ENCODE data around the gene HRNR.
"Not testable (repeated sequence)": the region's sequence is repeated elsewhere in the genome, so short reads cannot be mapped to it uniquely, and the experiment has no call there.

Gene HRNR

DNA sequence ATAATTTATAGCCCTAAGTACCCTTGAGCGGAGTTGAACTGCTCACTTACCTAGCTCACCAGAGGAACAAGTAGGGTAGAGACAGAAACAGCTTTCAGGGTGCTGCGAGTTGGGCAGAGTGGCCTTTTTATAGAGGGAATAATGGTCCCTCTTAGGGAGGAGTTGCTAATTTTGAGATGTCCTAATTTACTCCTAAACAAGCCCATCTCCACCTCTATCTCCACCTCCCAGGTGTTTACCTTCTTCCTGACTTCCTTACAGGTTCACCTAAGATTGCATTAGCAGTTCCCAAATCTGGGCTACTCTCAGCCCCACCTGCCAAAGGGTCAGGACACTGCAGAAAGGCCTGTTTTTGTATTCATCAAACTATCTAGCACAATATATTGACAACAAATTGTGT lies at the start of gene HRNR:
Gene HRNR, minus strand, starts transcription at position 101 of the 400 bp plus-strand sequence. CDS start 940 bp downstream, outside the sequence.
- Histone ChIP-seq H3K9me3 (ENCODE audit: severe bottlenecking) (peaks cover 5% of the 10 kb centered on the region), H3K27ac (no peak within 1 kb of the TSS), H3K36me3 (no peaks in the 10 kb centered on the region), H3K27me3 (ENCODE audit: insufficient read depth, low read depth, severe bottlenecking) (peaks cover 64% of the 10 kb centered on the region), H3K4me3 (ENCODE audit: low read depth, low read length) (no peak within 1 kb of the TSS)
- TF ChIP-seq, protein P1, sequence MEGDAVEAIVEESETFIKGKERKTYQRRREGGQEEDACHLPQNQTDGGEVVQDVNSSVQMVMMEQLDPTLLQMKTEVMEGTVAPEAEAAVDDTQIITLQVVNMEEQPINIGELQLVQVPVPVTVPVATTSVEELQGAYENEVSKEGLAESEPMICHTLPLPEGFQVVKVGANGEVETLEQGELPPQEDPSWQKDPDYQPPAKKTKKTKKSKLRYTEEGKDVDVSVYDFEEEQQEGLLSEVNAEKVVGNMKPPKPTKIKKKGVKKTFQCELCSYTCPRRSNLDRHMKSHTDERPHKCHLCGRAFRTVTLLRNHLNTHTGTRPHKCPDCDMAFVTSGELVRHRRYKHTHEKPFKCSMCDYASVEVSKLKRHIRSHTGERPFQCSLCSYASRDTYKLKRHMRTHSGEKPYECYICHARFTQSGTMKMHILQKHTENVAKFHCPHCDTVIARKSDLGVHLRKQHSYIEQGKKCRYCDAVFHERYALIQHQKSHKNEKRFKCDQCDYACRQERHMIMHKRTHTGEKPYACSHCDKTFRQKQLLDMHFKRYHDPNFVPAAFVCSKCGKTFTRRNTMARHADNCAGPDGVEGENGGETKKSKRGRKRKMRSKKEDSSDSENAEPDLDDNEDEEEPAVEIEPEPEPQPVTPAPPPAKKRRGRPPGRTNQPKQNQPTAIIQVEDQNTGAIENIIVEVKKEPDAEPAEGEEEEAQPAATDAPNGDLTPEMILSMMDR (IDR thresholded peaks at IDR 0.05; ENCODE audit: low read depth, low read length): no peak
- no peak for DNase-seq

DNA sequence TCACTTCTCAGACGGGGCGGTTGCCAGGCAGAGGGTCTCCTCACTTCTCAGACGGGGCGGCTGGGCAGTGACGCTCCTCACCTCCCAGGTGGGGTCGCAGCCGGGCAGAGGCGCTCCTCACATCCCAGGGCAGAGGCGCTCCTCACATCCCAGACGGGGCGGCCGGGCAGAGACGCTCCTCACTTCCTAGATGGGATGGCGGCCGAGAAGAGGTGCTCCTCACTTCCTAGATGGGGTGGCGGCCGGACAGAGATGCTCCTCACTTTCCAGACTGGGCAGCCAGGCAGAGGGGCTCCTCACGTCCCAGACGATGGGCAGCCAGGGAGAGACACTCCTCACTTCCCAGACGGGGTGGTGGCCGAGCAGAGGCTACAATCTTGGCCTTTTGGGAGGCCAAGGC lies 32.4 kb upstream of the HRNR start:
- not testable (repeated sequence) for DNase-seq; H3K36me3 ChIP-seq; H3K27ac ChIP-seq; H3K4me3 ChIP-seq (ENCODE audit: low read depth, low read length)
- H3K9me3 ChIP-seq (ENCODE audit: severe bottlenecking): peaks cover 17% of the 10 kb centered on the region
- peaks cover 37% of the 10 kb centered on the region for H3K27me3 ChIP-seq (ENCODE audit: insufficient read depth, low read depth, severe bottlenecking)

DNA sequence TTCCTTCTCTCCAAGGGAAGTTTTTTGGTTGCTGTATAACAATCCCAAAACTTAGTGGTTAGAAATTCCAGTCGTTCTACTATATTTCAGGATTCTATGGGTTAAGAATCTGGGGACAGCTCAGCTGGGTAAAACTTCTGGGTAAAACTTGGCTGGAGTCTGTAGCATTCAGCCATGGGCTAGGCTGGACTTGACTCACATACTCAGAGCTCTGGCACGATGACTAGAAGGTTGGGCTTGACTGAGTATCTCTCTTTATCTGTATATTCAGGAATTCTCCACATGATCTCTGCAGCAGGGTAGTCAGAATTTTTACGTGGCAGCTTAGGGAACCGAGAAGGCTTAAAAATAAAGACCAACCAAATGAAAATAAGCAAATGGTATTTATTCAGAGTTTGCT lies 28.2 kb upstream of the HRNR start:
- H3K27ac ChIP-seq: no peak overlapping the region
- no peaks in the 10 kb centered on the region for H3K36me3 ChIP-seq
- peaks cover 4% of the 10 kb centered on the region for H3K9me3 ChIP-seq (ENCODE audit: severe bottlenecking)
- no peak for DNase-seq
- TF ChIP-seq, protein P1 (IDR thresholded peaks at IDR 0.05; ENCODE audit: low read depth, low read length): no peak
- H3K27me3 ChIP-seq (ENCODE audit: insufficient read depth, low read depth, severe bottlenecking): peaks cover 59% of the 10 kb centered on the region
- H3K4me3 ChIP-seq (ENCODE audit: low read depth, low read length): no peak overlapping the region

DNA sequence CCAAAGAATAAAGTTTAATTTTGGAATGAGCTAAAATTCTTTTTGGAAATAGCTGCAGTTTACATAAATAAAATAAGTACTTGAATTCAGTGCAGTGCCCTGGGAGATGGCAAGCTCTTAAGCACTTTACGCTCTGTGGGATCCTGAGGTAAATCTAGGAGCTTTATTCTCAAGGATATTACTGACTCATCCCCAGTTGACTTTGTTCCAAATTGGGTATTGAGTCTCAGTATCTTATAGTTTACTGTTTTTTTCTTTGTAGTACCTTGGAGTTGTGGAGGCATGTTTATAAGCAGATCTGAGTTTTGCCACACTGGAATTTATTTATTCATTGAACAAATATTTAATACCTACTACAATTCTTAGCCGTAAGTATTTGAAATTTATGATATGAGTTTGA lies 27.4 kb upstream of the HRNR start:
- H3K27ac ChIP-seq: no peak overlapping the region
- DNase-seq: no peak
- no peaks in the 10 kb centered on the region for H3K9me3 ChIP-seq (ENCODE audit: severe bottlenecking)
- TF ChIP-seq, protein P1 (IDR thresholded peaks at IDR 0.05; ENCODE audit: low read depth, low read length): no peak
- H3K27me3 ChIP-seq (ENCODE audit: insufficient read depth, low read depth, severe bottlenecking): peaks cover 65% of the 10 kb centered on the region
- no peak overlapping the region for H3K4me3 ChIP-seq (ENCODE audit: low read depth, low read length)
- no peaks in the 10 kb centered on the region for H3K36me3 ChIP-seq

DNA sequence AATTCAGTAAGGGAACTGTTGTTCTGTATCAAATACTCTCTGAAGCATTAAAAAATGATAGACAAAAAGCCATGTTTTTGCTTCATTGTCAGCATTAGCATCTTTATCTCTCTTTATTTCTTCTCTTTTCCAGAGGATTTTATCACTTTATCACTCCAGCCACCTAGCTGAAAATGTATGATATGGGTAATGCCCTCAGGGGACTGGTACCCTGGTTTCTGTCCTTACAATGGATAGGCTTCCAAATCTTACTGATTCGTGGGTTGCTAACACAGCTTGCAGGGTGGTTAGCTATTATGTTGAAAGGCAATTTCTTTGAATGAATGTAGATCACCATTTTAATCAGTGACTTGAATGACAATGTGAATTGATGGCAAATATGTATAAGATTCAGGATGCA lies 23.3 kb upstream of the HRNR start:
- Histone ChIP-seq H3K4me3 (ENCODE audit: low read depth, low read length) (no peak overlapping the region), H3K9me3 (ENCODE audit: severe bottlenecking) (no peaks in the 10 kb centered on the region), H3K27ac (no peak overlapping the region), H3K36me3 (no peaks in the 10 kb centered on the region), H3K27me3 (ENCODE audit: insufficient read depth, low read depth, severe bottlenecking) (peaks cover 73% of the 10 kb centered on the region)
- TF ChIP-seq, protein P1 (IDR thresholded peaks at IDR 0.05; ENCODE audit: low read depth, low read length): no peak
- DNase-seq: no peak

DNA sequence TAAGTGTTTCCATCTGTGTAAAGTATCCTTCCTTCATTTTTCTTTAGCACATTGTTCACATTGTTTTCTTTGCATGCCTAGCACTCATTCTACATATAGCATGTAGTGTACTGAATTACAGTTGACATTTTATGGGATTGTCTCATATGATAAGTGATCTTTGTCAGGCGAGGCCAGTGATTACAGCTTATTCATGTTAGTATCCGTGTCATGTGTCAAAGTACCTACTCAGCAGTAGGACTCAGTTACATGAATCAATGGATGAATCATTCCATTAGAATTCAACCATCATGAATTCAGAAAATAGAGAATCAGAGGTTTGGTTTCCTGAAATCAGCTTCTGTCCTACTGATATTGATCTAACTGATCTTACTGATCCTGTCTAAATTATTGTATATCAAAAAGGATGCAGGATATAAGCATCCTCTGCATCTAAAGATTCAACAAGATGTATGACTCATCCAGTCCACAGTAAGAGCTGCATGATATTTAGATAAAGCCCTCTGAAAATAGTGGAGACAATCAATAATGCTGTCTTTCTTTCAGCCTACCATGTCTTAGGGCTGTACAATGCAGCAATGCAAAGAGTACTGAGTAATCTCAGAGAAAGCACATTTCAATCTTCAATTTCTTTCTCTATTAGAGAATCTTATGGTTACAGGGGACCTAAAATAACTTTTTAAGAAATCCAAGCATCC lies 20.7 kb upstream of the HRNR start:
- Histone ChIP-seq H3K36me3 (no peaks in the 10 kb centered on the region), H3K4me3 (ENCODE audit: low read depth, low read length) (no peak overlapping the region), H3K27ac (no peak overlapping the region), H3K27me3 (ENCODE audit: insufficient read depth, low read depth, severe bottlenecking) (peaks cover 70% of the 10 kb centered on the region), H3K9me3 (ENCODE audit: severe bottlenecking) (no peaks in the 10 kb centered on the region)
- TF ChIP-seq, protein P1 (IDR thresholded peaks at IDR 0.05; ENCODE audit: low read depth, low read length): no peak
- no peak for DNase-seq

All from WERI-Rb-1 (cell line).